SK-N-SH treated with all-trans-retinoic acid at 6 μM for 48 hours (cell line): Measurements from ENCODE around the gene BRICD5.

Experiments used
- ARNTL ChIP-seq: fragments of 450-650 bp; formaldehyde crosslinking; IDR thresholded peaks from 2 replicates; pipeline ENCODE4 v1.5.0; 2020; ENCODE audit warnings: low read depth, mild to moderate bottlenecking, moderate library complexity, borderline replicate concordance
- GLIS3 ChIP-seq: fragments of 250-450 bp; sonication (Bioruptor Pico); IDR thresholded peaks from 2 replicates; pipeline ENCODE4 v1.5.0; 2020; ENCODE audit warnings: mild to moderate bottlenecking, moderate library complexity
- PPARA ChIP-seq: fragments of 250-450 bp; sonication (Bioruptor Pico); IDR thresholded peaks from 2 replicates; pipeline ENCODE4 v1.5.0; 2020; ENCODE audit warnings: mild to moderate bottlenecking, borderline replicate concordance
- SNAI2 ChIP-seq: fragments of 250-450 bp; sonication (Bioruptor Pico); IDR thresholded peaks from 2 replicates; pipeline ENCODE4 v1.5.0; 2020; ENCODE audit warnings: mild to moderate bottlenecking, moderate library complexity
- ZC3H10 ChIP-seq: fragments of 250-450 bp; sonication (Bioruptor Pico); IDR thresholded peaks from 2 replicates; pipeline ENCODE4 v1.5.1; 2021; ENCODE audit warnings: mild to moderate bottlenecking, moderate library complexity
- ZFP3 ChIP-seq: fragments of 250-450 bp; sonication (Bioruptor Pico); IDR thresholded peaks from 2 replicates; pipeline ENCODE4 v1.5.0; 2020; ENCODE audit warnings: mild to moderate bottlenecking, moderate library complexity
- ZFP30 ChIP-seq: fragments of 450-650 bp; formaldehyde crosslinking; IDR thresholded peaks from 2 replicates; pipeline ENCODE4 v1.5.0; 2022; ENCODE audit warnings: mild to moderate bottlenecking, moderate library complexity
- ZNF70 ChIP-seq: fragments of 450-650 bp; formaldehyde crosslinking; IDR thresholded peaks from 2 replicates; pipeline ENCODE4 v1.5.0; 2020; ENCODE audit warnings: mild to moderate bottlenecking, moderate library complexity
- TF ChIP-seq, protein P1 (sequence below): fragments of 250-450 bp; sonication (Bioruptor Pico); IDR thresholded peaks from 2 replicates; pipeline ENCODE4 v1.5.1; 2021; ENCODE audit warnings: mild to moderate bottlenecking, moderate library complexity
- TF ChIP-seq, protein P2 (sequence below): fragments of 250-450 bp; sonication (Bioruptor Pico); IDR thresholded peaks from 2 replicates; pipeline ENCODE4 v1.8.0; 2021; ENCODE audit warnings: low read depth, mild to moderate bottlenecking, moderate library complexity, borderline replicate concordance
- TF ChIP-seq, protein P3 (sequence below): fragments of 250-450 bp; sonication (Bioruptor Pico); IDR thresholded peaks from 2 replicates; pipeline ENCODE4 v1.8.0; 2020; ENCODE audit warnings: mild to moderate bottlenecking, moderate library complexity, borderline replicate concordance

DNA sequence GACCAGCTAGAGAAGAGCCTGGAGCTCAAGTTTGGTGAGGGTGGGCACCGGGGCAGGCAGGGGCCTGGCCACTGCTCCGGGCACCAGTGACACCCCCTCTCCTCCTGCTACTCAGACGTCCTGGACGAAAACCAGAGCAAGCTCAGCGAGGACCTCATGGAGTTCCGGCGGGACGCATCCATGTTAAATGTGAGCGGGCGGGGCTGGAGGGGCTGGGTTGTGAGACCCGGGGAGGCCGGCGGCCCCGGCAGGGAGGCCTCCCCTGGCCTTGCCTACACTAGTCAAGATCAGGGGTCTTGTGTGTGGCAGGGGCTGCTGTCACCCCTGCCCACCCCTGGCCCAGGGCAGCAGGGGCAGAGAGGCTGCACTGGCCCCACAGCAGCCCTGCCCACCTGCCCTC, 37.3 kb downstream of the BRICD5 start:
- TF ChIP-seq ZC3H10: no peak
- TF ChIP-seq, protein P1, sequence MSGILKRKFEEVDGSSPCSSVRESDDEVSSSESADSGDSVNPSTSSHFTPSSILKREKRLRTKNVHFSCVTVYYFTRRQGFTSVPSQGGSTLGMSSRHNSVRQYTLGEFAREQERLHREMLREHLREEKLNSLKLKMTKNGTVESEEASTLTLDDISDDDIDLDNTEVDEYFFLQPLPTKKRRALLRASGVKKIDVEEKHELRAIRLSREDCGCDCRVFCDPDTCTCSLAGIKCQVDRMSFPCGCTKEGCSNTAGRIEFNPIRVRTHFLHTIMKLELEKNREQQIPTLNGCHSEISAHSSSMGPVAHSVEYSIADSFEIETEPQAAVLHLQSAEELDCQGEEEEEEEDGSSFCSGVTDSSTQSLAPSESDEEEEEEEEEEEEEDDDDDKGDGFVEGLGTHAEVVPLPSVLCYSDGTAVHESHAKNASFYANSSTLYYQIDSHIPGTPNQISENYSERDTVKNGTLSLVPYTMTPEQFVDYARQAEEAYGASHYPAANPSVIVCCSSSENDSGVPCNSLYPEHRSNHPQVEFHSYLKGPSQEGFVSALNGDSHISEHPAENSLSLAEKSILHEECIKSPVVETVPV (CRISPR knock-in tag): no peak
- no peak for TF ChIP-seq SNAI2 (CRISPR knock-in tag)
- no peak for TF ChIP-seq PPARA (CRISPR knock-in tag)
- TF ChIP-seq, protein P2, sequence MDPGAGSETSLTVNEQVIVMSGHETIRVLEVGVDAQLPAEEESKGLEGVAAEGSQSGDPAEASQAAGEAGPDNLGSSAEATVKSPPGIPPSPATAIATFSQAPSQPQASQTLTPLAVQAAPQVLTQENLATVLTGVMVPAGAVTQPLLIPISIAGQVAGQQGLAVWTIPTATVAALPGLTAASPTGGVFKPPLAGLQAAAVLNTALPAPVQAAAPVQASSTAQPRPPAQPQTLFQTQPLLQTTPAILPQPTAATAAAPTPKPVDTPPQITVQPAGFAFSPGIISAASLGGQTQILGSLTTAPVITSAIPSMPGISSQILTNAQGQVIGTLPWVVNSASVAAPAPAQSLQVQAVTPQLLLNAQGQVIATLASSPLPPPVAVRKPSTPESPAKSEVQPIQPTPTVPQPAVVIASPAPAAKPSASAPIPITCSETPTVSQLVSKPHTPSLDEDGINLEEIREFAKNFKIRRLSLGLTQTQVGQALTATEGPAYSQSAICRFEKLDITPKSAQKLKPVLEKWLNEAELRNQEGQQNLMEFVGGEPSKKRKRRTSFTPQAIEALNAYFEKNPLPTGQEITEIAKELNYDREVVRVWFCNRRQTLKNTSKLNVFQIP: no peak
- TF ChIP-seq ZFP30 (CRISPR knock-in tag): no peak
- no peak for TF ChIP-seq ZNF70 (CRISPR knock-in tag)
- no peak for TF ChIP-seq ZFP3
- TF ChIP-seq ARNTL (CRISPR knock-in tag): no peak
- TF ChIP-seq, protein P3, sequence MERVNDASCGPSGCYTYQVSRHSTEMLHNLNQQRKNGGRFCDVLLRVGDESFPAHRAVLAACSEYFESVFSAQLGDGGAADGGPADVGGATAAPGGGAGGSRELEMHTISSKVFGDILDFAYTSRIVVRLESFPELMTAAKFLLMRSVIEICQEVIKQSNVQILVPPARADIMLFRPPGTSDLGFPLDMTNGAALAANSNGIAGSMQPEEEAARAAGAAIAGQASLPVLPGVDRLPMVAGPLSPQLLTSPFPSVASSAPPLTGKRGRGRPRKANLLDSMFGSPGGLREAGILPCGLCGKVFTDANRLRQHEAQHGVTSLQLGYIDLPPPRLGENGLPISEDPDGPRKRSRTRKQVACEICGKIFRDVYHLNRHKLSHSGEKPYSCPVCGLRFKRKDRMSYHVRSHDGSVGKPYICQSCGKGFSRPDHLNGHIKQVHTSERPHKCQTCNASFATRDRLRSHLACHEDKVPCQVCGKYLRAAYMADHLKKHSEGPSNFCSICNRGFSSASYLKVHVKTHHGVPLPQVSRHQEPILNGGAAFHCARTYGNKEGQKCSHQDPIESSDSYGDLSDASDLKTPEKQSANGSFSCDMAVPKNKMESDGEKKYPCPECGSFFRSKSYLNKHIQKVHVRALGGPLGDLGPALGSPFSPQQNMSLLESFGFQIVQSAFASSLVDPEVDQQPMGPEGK (CRISPR knock-in tag): no peak
- TF ChIP-seq GLIS3 (CRISPR knock-in tag): no peak
